LNCAP (cell line): ENCODE results near the gene CDC6.

Experiments used
- CTCF ChIP-seq: fragments of 450-650 bp; IDR thresholded peaks from 2 replicates; pipeline ENCODE4 v1.5.1; 2017; ENCODE audit warnings: mild to moderate bottlenecking

The CDC6 gene

GRCh38 chr17:40315678-40316570, 28.2 kb downstream of the CDC6 start:
- no peak for TF ChIP-seq CTCF

GRCh38 chr17:40316571-40317344, 29.1 kb downstream of the CDC6 start:
- no peak for TF ChIP-seq CTCF

- peak; percentile 59 for TF ChIP-seq CTCF
Observed at GRCh38 chr17:40317345-40317873, 29.7 kb downstream of the CDC6 start.

GRCh38 chr17:40317880-40318829, 30.5 kb downstream of the CDC6 start:
- TF ChIP-seq CTCF = no peak

- no peak for TF ChIP-seq CTCF
Observed at GRCh38 chr17:40318830-40319391, 31.2 kb downstream of the CDC6 start.

- no peak for TF ChIP-seq CTCF
Observed at GRCh38 chr17:40319651-40320540, 32.2 kb downstream of the CDC6 start.
